ENCODE results near the gene MFNG. TPM values are rescaled to one million over a fixed set of nuclear protein-coding genes. Genes with fewer than 3 reads are reported as not detected.

MFNG gene
- total RNA-seq, 1 donor from 2014 or later, result 5.3 TPM

DNA sequence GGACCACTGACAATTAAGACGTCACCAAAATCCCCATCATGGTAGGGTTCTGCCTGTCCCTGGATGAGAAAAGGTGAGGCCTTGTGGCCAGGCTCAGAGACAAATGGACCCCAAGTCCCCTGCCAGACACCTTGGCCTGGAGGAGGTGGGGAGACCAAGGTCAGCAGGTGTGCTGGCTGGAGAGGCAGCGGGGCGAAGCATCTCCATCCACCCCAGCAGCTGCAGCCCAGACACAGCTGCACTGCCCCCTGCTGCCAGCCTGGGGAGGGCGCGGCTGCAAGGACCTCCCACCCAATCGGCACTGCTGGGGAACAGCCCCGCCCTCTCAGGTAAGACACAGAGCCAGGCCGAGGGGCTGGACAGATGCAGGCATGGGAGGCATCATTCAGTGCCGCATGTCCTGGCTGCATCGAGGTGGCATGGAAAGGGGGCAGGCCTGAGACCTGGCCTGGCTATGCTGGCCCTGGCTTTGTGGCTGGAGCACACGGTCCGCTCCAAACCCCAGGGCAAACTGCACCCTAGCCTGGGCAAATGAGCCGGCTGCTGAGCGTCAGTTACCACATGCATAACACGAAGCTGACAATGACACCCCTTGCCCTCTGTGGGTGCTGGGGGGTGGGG is 12.2 kb upstream of the MFNG start:
- intact Hi-C loops (cut with DNase I), result no loop called here
- no peak for DNase-seq (ENCODE audit: low spot score)

DNA sequence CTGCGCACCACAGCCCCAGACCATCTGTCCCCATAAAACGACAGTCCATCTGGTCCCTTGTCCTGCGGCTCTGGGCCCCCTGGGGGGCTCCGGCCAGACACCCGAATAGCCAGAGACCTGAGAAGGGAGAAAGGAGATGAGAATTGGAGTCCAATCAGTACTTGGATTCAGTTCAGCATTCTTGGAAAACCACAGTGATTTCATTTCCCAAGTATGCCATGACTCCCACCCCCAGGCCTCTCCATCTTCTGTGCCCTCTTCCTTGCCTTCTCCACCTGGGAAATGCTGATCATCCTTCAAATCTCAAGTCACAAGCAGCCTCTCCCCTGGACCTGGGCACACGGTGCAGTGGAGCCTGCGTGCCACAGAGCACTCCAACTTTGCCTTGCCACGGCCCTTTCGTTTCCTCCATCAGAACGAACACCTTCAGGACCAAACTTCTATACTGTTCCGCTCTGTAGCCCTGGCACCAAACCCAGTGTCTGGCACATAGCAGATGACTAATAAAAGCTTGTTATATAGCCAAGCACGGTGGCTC is 10.9 kb upstream of the MFNG start:
- DNase-seq (ENCODE audit: low spot score), result no peak

DNA sequence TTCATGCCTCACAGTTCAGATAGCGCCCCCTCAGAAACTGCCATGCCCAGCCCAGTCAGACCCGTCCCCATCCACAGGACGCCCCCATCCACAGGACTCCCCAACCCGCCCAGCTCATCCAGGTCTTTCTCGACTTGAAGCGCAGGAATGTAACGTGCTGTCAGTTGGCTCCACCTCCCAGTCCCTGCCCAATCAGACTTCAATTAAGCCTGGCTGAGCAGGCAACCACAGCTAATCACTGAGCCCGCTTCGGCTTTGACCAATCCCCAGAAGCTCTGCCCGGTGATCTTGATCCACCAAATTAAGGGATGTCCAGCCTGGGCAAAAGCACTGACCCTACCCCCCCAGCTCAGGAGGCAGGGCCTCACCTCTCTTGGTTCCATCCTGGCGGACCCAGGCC is 10.5 kb upstream of the MFNG start:
- intact Hi-C loops (cut with DNase I), result no loop called here

More for the DNA sequence above, 10.9 kb upstream of the MFNG start:
- intact Hi-C loops (cut with DNase I), result no loop called here

DNA sequence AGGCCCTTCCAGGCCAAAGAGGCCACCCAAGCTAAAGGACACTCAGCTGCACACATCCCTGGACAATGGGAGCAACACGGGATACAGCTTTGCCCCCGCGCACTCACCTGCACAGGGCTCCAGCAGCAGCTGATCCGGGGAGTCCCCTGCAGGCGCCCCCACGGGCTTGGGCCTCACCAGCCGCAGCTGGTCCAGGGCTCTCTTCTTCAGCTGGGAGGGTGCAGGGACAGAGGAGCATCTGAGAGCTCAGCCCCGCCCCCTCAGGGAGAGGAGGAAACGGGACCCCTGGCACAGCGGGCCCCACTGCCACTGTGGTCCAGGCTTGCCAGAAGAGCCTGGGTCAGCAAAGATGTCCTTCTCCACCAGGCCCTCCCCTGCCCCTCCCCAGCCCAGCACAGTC is 7.8 kb upstream of the MFNG start:
- no peak for DNase-seq (ENCODE audit: low spot score)
- intact Hi-C loops (cut with DNase I), result no loop called here

More for the DNA sequence above, 10.5 kb upstream of the MFNG start:
- no peak for DNase-seq (ENCODE audit: low spot score)

DNA sequence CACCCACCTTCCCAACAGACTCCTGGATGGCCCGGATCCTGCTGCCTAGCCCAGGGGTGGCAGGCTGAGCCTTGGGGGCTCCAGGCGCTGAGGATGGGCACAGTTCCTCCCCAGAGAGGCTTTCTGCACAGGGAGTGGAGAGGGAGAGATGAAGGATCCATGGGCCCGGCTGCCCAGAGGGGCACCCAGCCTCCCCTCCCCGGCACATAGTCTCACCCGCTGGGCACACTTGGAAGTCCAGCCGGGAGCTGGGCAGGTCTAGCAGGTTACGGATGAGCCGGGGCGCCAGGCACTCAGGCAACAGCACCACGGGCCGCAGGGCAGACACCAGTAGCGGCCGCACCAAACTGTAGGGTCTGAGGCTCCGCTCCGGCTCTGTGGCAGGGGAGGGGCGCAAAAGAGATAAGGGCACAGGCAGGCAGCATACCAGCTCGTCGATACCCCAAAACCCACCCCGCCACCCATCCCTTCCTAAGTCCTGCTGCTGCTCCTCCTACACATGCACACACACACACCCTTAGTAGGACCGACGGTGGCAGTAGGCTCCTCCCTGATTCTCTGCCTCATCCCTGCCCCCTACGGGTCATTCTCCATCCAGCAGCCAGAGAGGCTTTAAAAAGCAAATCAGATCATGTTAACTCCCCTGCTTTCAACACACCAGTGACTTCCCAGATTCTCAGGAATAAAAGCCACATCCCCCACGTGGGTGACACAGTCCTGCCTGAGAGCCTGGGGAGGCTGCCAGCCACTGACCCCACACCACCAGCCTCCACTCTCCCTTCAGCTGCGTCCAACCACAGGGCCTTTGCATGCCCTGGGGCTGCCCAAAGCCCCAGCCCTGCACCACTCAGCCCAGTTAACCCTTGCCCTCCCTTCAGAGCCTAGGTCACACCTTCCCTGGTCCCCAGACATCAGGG is 6.5 kb upstream of the MFNG start:
- intact Hi-C loops (cut with DNase I), result no loop called here
- no peak for DNase-seq (ENCODE audit: low spot score)

DNA sequence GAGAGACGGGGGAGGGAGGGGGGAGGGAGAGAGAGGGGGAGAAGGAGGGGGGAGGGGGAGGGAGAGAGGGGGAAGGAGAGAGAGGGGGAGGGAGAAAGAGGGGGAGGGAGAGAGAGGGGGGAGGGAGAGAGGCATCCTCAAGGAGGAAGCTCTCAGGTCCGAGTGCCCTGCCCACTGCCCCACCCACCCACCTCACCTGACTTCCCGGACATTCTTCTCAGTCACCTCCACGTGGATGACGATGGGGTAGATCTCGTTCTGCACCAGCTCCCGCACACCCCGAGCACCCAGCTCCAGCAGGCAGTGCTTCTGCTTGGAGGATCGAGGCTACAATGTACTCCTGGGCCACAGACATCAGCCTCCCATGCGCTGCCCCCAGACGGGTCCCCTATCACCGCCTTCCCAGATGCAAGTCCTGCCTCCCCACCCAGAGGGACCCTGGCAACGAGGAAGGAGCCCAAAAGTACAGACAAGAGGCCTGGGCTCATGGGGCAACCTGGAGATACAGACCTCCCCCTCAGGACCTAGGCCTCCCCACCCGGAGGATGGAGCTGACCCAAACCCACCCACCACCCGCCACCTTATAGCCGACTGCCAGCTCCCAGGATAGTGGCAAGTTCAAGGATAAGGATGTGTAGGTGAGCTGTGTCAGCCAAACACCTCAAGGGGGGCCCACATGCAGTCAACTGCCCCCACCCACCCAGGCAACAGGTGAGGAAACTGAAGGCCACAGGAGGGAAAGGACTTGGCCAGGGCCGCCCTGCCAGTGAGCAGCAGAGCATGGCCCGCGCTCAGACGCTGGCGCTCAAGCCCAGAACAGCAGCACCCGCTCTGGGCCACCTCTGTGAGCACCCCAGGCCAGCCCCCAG is 5.6 kb upstream of the MFNG start:
- intact Hi-C loops (cut with DNase I), result no loop called here
- DNase-seq (ENCODE audit: low spot score), result no peak

DNA sequence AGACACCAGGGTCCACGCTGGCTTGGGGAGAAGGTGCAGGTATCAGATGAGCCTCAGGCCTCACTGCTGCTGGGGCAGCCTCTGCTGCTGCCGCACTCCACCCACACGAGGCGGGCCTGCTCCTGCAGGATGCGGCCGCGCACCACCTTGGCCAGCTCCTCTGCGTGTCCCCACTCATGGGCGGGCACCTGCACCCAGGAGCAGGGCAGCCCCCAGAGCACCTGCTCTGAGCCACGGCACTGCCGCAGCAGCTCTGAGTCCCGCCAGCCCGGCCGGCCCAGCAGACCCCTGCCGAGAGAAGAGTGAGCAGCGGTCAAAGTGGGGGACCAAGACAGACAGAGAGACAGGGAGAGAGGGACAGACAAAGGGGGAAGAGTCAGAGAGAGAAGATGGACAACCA is 4.9 kb upstream of the MFNG start:
- intact Hi-C loops (cut with DNase I), result no loop called here
- no peak for DNase-seq (ENCODE audit: low spot score)

DNA sequence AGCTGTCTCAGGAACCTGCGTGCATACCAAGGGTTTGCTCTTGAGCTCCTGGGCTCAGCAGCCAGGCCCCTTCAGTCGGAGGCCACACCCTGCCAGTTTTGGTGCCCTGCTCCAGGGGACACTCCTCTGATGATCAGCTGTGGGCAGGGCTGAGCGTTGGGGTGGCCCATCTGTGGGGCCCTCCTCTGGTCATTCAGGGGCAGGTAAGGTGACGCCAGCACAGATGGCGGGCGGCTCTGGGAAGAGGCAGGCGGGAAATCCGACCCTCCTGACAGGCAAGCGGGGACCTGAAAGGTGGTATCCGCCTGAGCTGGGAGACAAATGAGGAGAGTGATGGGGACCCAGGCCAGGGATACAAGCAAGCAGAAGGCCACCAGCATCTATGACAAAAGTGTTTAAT is 3.8 kb upstream of the MFNG start:
- intact Hi-C loops (cut with DNase I), result no loop called here
- DNase-seq (ENCODE audit: low spot score), result no peak

DNA sequence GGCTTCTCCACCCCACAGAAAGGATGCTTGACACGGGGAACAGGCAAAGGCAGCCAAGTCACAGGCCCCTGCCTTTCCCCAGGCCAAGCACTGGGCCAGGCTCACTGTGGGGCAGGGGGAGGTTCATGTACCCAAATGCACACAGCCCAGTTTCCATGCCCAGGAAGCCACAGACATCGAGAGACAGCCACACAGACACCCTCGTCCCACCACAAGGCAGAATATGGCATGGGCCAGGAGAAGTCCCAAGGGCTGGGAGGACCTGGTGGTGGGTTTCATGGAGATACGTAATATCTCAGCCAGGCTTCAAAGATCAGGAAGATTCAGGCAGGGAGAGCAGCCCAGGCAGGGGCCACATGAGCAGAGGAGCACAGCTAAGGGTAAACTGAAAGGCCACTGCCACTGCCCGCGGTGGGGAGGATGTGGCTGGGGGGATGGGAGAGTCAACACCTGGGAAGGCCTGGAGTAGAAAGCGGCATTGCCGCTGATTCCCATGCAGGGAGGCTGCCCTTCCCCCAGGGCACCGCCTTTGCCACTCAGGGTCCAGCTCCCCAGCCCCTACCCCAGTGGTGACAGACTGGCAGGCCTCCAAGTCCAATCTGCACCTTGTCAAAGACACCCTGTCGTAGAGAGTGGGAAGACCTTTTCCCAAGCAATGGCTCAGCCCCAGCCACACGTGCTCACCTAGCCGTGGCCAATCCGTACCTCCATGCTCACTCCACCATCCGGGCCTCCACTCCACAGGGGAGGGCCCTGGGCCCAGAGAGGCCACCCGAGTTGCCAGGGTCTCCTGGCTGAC is 2.4 kb upstream of the MFNG start:
- intact Hi-C loops (cut with DNase I), result no loop called here
- DNase-seq (ENCODE audit: low spot score), result no peak

DNA sequence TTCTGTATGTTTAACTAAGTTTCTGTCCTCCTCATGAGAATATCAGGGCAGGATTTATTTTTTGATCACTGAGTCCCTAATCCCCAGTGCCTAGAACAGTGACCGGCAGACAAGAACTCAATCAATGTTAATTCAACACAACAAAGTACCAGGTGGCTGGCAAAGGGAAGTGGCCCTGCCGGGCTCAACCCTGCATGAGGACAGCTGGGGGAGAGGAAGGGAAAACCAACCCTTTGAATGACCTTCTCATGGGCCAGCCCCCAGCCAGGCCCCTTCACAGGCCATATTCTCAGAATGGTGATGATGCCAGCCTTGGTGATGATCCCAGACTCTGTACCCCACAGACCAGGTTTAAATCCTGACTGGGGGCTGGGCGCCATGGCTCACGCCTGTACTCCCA is 1.4 kb upstream of the MFNG start:
- intact Hi-C loops (cut with DNase I), result no loop called here
- no peak for DNase-seq (ENCODE audit: low spot score)

DNA sequence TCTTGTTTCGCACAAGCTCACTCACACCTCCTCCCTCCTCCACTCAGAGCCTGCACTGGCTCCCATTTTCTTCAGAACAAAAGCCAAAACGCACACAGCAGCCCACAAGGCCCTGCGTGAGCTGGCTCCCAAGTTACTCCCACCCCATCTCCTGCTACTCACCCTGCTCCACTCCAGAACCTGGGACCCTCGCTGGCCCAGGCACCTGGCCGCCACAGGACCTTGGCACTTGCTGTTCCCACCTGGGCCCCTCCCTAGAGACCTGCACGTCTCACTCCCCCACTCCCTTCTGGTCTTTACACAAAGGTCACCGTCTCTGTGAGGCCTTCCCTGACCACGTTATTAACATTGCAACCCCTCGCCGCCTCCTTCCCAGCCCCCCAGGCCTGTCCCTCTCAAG is 945 bp upstream of the MFNG start:
- intact Hi-C loops (cut with DNase I), result no loop called here
- no peak for DNase-seq (ENCODE audit: low spot score)

DNA sequence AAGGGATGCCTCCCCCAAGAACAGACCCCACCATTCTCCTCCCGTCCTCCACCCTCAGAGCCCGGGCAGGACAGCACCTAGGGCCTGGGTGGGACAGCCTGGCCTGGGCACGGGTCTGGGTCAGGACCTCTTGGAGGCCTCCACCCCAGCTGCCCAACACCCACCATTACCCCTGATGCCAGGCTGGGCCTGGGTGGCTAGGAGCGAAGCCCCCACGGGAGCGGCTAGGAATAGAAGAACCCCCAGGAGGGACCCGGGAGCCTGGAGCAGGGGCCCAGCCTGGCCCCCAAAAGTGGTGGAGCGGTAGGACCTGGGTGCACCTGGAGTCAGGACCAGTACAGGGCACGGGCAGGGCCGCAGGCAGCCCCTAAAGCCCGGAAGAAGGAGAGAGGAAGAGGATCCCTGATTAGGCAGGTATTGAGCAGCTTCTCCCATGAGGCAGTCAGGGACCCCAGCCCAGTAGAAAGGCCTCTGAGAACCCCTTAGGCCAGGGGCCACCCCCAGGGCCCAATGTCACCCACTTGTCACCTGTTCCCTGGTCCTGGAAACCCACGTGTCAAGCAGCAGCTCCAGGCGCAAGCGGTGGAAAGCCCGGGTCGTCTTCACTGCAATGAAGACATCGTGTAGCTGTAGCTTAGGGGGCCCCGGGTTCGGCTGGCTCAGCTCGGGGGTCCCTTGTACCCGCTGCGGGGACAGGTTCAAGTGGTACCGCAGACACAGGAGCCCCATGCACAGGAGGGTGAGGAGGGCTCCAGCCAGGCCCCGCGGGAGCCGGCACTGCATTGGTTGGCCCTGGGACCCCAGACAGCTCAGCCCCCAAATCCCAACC is 575 bp downstream of the MFNG start:
- DNase-seq (ENCODE audit: low spot score), result no peak
- intact Hi-C loops (cut with DNase I), result no loop called here

DNA sequence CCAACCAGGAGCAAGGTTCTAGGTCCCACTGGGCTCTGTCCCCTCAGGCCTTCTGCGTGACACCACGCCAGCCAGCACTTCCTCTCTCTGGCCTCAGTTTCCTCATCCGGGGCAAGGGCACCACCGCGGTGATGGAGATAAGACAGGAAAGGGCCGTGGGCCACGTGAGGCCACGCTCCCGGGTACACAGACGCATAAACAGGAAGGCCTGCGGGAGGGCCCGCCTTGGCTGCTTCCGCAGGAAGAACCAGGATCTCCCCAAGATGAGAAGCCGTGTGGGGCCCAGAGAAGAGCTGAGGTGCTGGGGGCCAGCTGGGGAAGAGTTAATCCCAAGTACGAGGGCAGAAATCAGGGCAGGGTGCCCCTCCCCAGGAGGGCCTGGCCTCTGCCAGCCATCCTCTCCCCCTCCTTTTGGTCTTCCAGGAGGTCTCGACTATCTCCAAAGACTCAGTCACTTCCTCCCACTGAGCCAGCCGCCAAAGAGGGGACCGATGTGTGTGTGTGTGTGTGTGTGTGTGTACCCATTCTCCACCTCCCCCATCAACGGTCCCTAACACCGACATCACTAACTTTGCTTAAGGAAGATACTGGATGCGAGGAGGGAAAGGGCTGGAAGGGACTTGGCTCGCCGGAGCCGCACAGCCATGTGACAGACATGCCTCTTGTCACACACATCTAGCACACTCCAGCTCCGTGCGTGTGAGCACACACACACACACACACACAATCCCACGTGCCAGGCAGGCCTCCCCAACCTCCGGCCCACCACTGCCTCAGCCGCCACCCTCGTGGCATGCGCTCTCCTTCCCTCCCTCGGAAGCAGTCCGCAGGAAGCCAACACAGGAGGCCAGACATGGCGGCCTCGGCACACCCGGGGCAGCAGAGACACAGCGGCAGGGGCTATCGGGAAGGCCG is 1.4 kb downstream of the MFNG start:
- intact Hi-C loops (cut with DNase I), result no loop called here
- DNase-seq (ENCODE audit: low spot score), result peak; percentile 95

DNA sequence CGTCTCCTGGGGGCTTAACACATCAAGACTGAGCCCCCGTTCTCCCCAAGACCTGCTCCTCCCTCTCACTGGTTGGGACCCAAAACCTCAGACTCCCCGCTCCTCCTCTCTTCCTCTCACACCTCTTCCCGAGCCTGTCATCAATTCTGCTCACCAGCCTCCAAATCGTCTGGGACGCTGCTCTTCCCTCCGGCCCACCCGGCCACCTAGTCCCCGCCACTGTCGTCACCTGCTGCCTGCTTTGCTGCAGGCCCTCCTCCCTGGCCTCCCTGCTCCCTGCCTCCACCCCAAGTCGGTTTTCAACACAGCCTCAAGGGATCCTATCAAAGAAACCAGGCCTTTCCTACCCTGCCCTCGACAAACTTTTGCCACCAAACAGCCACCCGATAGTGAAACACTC is 3.1 kb downstream of the MFNG start:
- intact Hi-C loops (cut with DNase I), result no loop called here
- DNase-seq (ENCODE audit: low spot score), result no peak

DNA sequence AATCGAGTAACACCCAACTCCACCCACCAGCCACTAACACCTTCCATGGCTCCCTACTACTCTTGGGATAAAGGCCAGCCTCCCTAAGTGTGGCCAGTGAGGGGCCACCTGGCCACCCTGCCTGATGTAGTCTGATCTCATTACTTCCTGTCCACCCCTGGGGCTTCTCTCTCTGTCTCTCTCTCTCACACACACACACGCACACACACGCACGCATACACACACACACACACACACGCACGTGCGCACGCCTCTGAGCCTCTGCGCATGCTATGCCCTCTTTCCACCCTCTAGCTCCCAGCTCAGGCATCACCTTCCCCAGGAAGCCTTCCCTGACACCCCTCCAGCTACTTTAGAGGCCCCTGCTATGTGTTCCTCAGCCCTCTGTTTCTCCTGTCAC is 3.9 kb downstream of the MFNG start:
- DNase-seq (ENCODE audit: low spot score), result no peak
- intact Hi-C loops (cut with DNase I), result no loop called here

DNA sequence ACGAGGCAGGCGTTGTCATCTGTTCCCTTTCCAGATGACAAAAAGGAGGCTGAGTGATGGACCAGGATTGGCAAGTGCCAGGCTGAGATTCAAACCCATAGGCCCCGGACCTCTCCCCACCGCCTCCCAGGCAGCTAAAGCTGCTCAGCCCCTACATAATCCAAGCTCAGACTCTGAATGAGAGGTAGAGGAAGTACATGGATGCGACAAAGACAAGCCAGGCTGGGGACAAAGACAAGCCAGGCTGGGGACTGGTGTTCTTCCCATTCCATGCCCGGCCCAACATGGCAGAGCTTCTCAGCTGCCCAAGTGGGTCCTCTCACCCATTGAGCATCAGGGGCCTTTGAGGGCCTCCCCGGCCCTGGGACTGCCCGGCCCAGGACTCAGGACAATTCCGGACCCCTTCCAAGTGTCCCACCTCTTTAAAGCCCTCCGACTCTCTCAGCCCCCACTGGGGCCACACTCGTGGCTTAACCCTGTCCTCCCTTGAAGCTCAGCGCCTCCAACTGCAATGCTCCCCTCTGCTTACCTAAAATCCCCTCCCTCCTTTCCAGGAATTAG is 4.8 kb downstream of the MFNG start:
- intact Hi-C loops (cut with DNase I), result no loop called here
- no peak for DNase-seq (ENCODE audit: low spot score)
